ENCODE data around the gene DDX1. TPM values are rescaled to one million over a fixed set of nuclear protein-coding genes. Genes with fewer than 3 reads are reported as not detected.

Gene DDX1
- total and polyA plus RNA-seq, 2 donors (not counting 3 experiments of a cell fraction or from before 2014, with no cell fraction given): 41.2 to 117 TPM

DNA sequence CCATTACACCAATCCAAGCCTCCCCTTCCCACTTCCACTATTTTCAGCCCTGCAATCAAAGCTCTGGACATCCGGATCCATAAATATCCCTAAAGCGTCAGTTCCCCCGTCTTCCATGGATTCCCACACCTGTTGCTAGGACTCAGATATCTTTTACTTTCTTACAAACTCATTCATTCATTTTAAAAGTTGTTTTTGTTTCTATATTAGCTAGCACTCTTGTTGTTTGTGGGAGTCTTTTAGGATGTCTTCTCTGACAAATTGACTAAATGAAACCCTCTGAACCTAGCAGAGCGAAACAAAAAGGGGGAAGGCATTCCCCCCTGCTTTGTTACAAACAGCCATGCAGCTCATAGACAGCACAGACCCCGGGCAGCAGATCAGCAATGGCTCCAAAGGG is 21.6 kb upstream of the DDX1 start:
- POLR2A ChIA-PET: no interaction called here
- dilution Hi-C loops (cut with MboI; ENCODE audit: extremely low pct_ligation_motif_present, low sequenced_read_pairs): no loop called here
- TF ChIP-seq EZH2 (IDR thresholded peaks at IDR 0.05; ENCODE audit: borderline replicate concordance, low read depth, low read length, severe bottlenecking) (no peak), POLR2A (IDR thresholded peaks at IDR 0.05; ENCODE audit: low read depth, low read length) (no peak), MYC (IDR thresholded peaks at IDR 0.05; ENCODE audit: low read depth, low read length) (no peak), GATA2 (IDR thresholded peaks at IDR 0.05; ENCODE audit: insufficient read depth, insufficient read length, low read depth, low read length) (no peak), FOS (IDR thresholded peaks at IDR 0.05; ENCODE audit: borderline replicate concordance, insufficient read depth, low read length) (no peak), JUN (IDR thresholded peaks at IDR 0.05; ENCODE audit: borderline replicate concordance, insufficient read depth, insufficient read length, low read depth) (no peak), POLR2AphosphoS5 (IDR thresholded peaks at IDR 0.05; ENCODE audit: insufficient read depth, low read depth, low read length) (no peak), CTCF (IDR thresholded peaks at IDR 0.05; ENCODE audit: extremely low read depth in 1 of 2, insufficient read depth in 1 of 2, low read depth in 1 of 2, low read length in 2 of 2) (no peak)
- TF ChIP-seq, protein P1, sequence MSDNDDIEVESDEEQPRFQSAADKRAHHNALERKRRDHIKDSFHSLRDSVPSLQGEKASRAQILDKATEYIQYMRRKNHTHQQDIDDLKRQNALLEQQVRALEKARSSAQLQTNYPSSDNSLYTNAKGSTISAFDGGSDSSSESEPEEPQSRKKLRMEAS (IDR thresholded peaks at IDR 0.05; ENCODE audit: insufficient read depth, insufficient read length): no peak
- Histone ChIP-seq H3K4me1 (ENCODE audit: control insufficient read depth, extremely low read depth, insufficient read depth, low read length) (no peaks in the 10 kb centered on the region), H3K9ac (replicated peaks; ENCODE audit: extremely low read depth, insufficient read depth, low read length) (no peak overlapping the region), H3K4me3 (replicated peaks in 1 of 3; ENCODE audit: insufficient read depth in 1 of 3, low read depth in 1 of 3, low read length in 3 of 3) (no peak overlapping the region), H3K9me3 (replicated peaks; ENCODE audit: control insufficient read depth, insufficient read depth, low read length) (no peaks in the 10 kb centered on the region), H4K20me1 (replicated peaks; ENCODE audit: control insufficient read depth, extremely low read depth, insufficient read depth, low read length) (no peaks in the 10 kb centered on the region), H3K27me3 (ENCODE audit: control insufficient read depth in 2 of 2, insufficient read depth in 2 of 2, low read length in 2 of 2) (no peaks in the 10 kb centered on the region), H3K9me1 (replicated peaks; ENCODE audit: control insufficient read depth, extremely low read depth, insufficient read depth, low read length) (no peaks in the 10 kb centered on the region), H3K27ac (ENCODE audit: insufficient read depth, low read depth, low read length) (no peak overlapping the region), H3K36me3 (ENCODE audit: control insufficient read depth in 2 of 2, extremely low read depth in 1 of 2, insufficient read depth in 2 of 2, low read length in 2 of 2) (no peaks in the 10 kb centered on the region), H3K4me2 (ENCODE audit: insufficient read depth, low read length) (no peak overlapping the region), H3K79me2 (ENCODE audit: control insufficient read depth, insufficient read depth, low read length) (no peaks in the 10 kb centered on the region), H2AFZ (ENCODE audit: low read depth, low read length) (no peak overlapping the region)
- BruUV-seq (replicated peaks): no TSS peak
- no peak for DNase-seq (ENCODE audit: low read depth, low spot score)
- intact Hi-C loops (cut with micrococcal nuclease): loop anchor here (10.0 kb wide), 1 partner anchor 1375 kb away; no protein-coding TSS in a partner anchor
- no peak for FAIRE-seq
- CTCF ChIA-PET: no interaction called here

Data from endothelial cell of umbilical vein (primary cell).